NT2/D1 (cell line): ENCODE results near the gene RDM1.

ENCODE experiments used
- SUZ12 ChIP-seq: IDR thresholded peaks from 2 replicates; pipeline ENCODE4 v1.6.1; 2011; ENCODE audit not compliant: insufficient read length, insufficient read depth; ENCODE audit errors: extremely low read depth
- YY1 ChIP-seq: IDR thresholded peaks from 2 replicates; pipeline ENCODE4 v1.6.1; 2011; ENCODE audit not compliant: insufficient read length, insufficient read depth
- ZNF274 ChIP-seq: IDR thresholded peaks from 2 replicates; pipeline ENCODE4 v1.6.1; 2011; ENCODE audit warnings: mild to moderate bottlenecking, low read depth, low read length

GRCh38 chr17:35942588-35943186 lies 12.1 kb upstream of the RDM1 start:
- TF ChIP-seq YY1 (no peak), SUZ12 (no peak), ZNF274 (no peak)
